ENCODE data around the gene C10orf53.

DNA sequence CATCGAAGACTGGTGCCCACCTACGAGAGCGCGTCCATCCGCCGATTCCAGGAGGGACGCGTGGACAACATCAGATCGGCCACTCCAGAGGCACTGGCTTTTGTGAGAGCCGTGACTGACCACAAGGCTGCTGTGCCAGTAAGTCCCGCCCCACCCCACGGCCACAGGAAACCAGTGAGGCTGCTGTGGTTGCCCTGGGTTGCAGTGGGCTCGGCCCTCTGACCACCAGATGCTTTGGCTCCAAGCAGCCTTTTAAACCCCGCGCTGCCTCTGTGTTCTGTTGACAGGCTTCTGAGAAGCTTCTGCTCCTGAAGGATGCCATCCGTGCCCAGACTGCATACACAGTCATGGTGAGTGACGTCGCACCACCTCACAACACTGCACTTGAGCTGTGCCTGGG, 24.4 kb upstream of the C10orf53 start:
- TF ChIP-seq EZH2phosphoT487 (IDR thresholded peaks at IDR 0.05; ENCODE audit: insufficient read depth, low read depth) (no peak), EZH2 (IDR thresholded peaks at IDR 0.05; ENCODE audit: insufficient read depth, poor library complexity, severe bottlenecking) (no peak)

All from GM23248 (cell line).